HG03521 (cell line): Measurements from ENCODE around the gene ZACN.

Experiments used
- ATAC-seq: cut with Tn5 transposase; IDR thresholded peaks from one replicate; pipeline ENCODE4 v1.9.1; 2021; ENCODE audit warnings: mild to moderate bottlenecking, moderate library complexity; ENCODE audit not compliant: unreplicated experiment

ZACN gene

DNA sequence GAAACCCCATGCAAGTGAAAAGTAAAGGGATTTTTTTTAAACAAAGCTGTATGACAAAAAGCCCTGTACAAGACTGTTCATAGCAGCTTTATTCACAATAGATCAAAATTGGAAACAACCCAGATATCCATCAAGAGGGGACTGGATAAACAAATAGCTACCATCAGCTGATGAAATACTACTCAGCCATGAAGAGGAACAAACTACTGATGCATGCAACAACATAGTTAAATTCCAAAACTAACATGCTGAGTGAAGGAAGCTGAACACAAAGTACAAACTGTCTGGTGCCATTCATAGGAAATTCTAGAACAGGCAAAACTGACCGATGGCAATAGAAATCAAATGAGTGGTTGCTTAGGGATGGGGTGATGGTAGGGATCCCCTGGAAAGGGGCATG, 46.9 kb downstream of the ZACN start:
- ATAC-seq, result no peak

DNA sequence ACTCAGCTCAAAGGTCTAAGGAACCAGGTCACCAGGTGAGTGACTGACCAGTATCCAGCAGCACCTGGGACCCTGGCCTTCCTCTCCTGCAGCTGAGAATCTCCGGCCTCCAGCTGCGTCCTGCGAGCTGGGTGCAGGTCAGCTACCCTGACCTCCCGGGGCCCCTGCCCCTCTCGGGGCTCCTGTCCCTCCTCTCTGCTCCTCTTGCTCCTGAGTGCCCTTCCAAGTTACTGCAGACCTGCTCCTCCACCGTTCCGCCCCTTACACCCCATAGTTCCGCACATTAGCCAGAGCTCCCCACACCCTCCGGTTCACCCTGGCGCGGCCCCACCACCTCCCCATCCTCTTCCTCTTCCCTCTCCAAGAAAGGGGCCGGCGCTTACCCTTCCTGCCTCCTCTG, 51.5 kb downstream of the ZACN start:
- ATAC-seq, result no peak

DNA sequence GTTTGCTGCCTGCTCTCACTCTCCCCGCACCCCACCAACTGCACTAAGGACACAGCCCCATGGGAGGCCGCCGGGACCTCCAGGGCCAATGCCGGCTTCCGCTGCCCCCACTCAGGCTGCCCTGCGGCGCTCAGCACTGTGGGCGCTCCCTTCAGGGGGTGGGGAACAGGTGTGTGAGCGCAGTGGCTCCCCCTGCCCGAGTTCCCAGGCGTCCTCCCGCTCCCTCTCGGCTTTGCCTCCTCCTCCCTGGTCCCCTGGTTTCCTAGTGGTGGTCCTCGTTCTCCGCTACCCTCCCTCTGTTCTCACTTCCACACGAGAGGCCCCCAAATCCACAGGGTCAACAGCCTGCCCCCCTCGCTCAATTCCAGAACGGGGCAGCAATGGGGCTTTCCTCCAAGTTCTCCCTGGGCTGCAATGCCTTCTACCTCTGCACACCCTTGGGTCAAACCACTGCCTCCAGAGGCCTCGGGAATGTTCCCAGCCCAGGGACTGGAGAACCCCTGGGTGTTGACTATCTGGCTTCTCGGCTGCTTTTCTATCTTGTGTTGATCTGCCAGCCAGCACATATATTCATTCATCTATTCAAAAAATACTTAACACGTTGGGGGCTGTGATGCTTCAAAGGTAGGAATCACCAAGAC, 52.2 kb downstream of the ZACN start:
- ATAC-seq, result no peak

DNA sequence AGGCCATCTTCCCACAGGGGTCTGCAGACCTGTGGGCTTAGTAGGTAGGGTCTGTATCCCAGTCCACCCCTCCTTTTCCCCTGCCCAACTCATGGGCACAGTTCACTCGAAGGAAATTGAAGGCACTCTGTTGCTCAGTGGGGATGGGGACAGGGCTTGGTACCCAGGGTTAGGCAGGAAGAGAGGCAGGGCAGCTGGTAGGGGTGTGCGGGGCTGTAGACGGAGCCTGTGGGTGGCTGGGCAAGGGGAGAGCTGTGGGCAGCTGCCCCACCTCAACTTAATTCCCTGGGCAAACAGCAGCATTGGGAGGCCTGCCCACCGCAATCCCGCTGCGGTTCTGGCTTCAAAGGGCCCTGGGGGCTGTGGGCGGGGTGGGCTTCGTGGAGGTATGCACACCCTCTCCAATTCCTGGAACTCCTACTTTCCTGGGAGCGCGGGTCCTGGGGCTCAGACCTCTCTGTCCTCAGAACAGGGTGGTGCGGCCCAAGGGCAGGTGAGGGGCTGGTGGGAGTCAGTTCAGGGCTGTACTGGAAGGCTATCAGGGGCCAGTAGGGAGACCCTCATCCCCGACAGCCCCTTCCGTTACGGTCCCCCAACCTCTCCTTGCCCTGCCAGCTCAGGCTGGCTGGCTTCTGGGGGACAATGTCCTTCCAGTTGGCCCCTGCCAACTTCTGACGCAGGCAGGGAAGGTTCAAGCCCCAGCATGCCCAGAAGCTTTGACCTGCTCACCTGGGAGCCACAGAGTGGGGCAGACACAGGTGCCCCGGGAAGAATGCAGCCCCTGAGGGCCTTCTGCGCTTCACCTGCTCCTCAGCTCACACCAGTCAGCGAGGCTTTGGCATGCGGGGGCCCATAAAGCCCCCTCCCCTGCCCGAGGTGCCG, 53.0 kb downstream of the ZACN start:
- no peak for ATAC-seq
